Measurements from ENCODE around the gene EYS.

The EYS gene

GRCh38 chr6:64969139-64969538, 737.9 kb downstream of the EYS start:
- TF ChIP-seq CTCF (conservative IDR thresholded peaks at IDR 0.05), result no peak
- H3K27ac ChIP-seq, result no peak overlapping the region

GRCh38 chr6:64955435-64955848, 751.6 kb downstream of the EYS start:
- no peak overlapping the region for H3K27ac ChIP-seq
- TF ChIP-seq CTCF (conservative IDR thresholded peaks at IDR 0.05), result no peak

- no peak for TF ChIP-seq CTCF (conservative IDR thresholded peaks at IDR 0.05)
These were observed 757.8 kb downstream of the EYS start for GRCh38 chr6:64949257-64949656.

GRCh38 chr6:64948261-64948660, 758.8 kb downstream of the EYS start:
- TF ChIP-seq CTCF (conservative IDR thresholded peaks at IDR 0.05), result no peak
- no peak overlapping the region for H3K27ac ChIP-seq

More at GRCh38 chr6:64949257-64949656, 757.8 kb downstream of the EYS start:
- H3K27ac ChIP-seq, result no peak overlapping the region

- TF ChIP-seq CTCF (conservative IDR thresholded peaks at IDR 0.05), result no peak
- no peak overlapping the region for H3K27ac ChIP-seq
These were observed 761.6 kb downstream of the EYS start for GRCh38 chr6:64945450-64945849.

GRCh38 chr6:64932486-64932885, 774.5 kb downstream of the EYS start:
- H3K27ac ChIP-seq, result 0 out of 2 replicates have a peak overlapping the region, but pooled peaks have one; percentile 11
- TF ChIP-seq CTCF (conservative IDR thresholded peaks at IDR 0.05), result no peak

GRCh38 chr6:64930681-64931080, 776.3 kb downstream of the EYS start:
- H3K27ac ChIP-seq, result no peak overlapping the region
- TF ChIP-seq CTCF (conservative IDR thresholded peaks at IDR 0.05), result no peak

- TF ChIP-seq CTCF (conservative IDR thresholded peaks at IDR 0.05), result no peak
- no peak overlapping the region for H3K27ac ChIP-seq
These were observed 781.0 kb downstream of the EYS start for GRCh38 chr6:64926051-64926450.

Data from VCaP (cell line).